Duodenal mucosa (tissue), 2 donors: ENCODE results near the gene PANK4.
"Not testable (repeated sequence)": the region's sequence is repeated elsewhere in the genome, so short reads cannot be mapped to it uniquely, and the experiment has no call there.

Source experiments
- H3K27ac ChIP-seq: one replicate; pipeline ENCODE4 v1.7.0; 2013; ENCODE audit warnings: low read depth, low read length
- H3K27me3 ChIP-seq, 2 donors: one replicate each; pipeline ENCODE4 v1.7.0; 2013; ENCODE audit warnings: low read length in 2 of 2, control low read depth in 1 of 2; ENCODE audit not compliant: insufficient read depth in 2 of 2, control insufficient read depth in 1 of 2
- H3K36me3 ChIP-seq, 2 donors: one replicate each; pipeline ENCODE4 v1.7.0; 2013; ENCODE audit warnings: low read length in 2 of 2, control low read depth in 1 of 2; ENCODE audit not compliant: insufficient read depth in 2 of 2, control insufficient read depth in 1 of 2
- H3K4me1 ChIP-seq, 2 donors: one replicate each; pipeline ENCODE4 v1.7.0; 2013; ENCODE audit warnings: low read length in 2 of 2, control low read depth in 1 of 2; ENCODE audit not compliant: insufficient read depth in 2 of 2, control insufficient read depth in 1 of 2
- H3K4me3 ChIP-seq, 2 donors: one replicate each; pipeline ENCODE4 v1.7.0; 2013; ENCODE audit warnings: low read length in 2 of 2, low read depth in 1 of 2
- H3K9ac ChIP-seq, 2 donors: one replicate each; pipeline ENCODE4 v1.7.0; 2013; ENCODE audit warnings: low read length in 2 of 2, low read depth in 1 of 2
- H3K9me3 ChIP-seq, 2 donors: one replicate each; pipeline ENCODE4 v1.7.0; 2013; ENCODE audit warnings: low read length in 2 of 2, control low read depth in 1 of 2; ENCODE audit not compliant: control insufficient read depth in 1 of 2

Gene PANK4

DNA sequence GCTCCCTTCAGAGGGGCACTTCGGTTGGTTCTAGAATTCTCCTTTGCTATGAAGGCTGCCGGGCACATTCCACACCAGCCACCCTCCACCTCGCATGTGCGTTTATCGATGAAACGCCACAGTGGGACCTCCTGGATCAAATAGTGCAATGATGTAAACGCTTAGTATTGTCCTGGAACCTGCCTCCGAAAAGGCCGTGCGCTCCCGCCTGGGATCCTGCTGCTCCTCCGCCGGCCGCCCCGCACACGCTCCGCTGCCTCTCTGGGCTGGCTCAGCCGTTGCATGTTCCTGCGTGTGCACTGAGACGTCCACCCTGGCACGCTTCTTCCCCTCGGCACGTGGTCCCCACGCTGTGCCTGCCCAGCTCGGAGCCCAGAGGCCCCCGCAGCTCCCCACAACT, 25.8 kb upstream of the PANK4 start:
- Histone ChIP-seq H3K36me3 (no peaks in the 10 kb centered on the region), H3K4me3 (no peak overlapping the region), H3K27ac (no peak overlapping the region), H3K9ac (no peak overlapping the region), H3K4me1 (peaks cover 26 to 48% of the 10 kb centered on the region in 2 donors), H3K27me3 (no peaks in the 10 kb centered on the region), H3K9me3 (no peaks in the 10 kb centered on the region)

DNA sequence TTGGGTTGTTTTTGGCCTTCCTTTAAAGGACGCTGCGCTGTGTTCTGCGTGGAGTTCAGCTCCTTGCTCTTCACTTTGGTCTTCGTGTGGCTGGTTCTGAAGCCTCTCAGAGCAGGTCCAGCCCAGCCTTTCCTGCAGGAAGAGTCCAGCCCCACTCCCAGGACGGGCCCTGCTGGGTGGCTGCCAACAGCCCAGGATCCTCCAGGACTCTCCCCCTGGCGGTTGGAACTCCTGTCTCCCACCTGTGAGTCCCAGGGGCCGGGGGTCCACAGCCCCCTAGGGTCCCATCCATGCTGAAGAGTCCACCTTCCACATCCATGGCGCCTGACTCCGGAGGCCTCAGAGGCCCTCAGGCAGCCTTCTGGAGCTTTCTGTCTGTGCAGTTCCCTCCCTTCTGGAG, 25.1 kb upstream of the PANK4 start:
- not testable (repeated sequence) for H3K9ac ChIP-seq, H3K27ac ChIP-seq, H3K9me3 ChIP-seq, H3K4me3 ChIP-seq, H3K36me3 ChIP-seq, H3K27me3 ChIP-seq
- H3K4me1 ChIP-seq = peaks cover 26 to 50% of the 10 kb centered on the region in 2 donors

DNA sequence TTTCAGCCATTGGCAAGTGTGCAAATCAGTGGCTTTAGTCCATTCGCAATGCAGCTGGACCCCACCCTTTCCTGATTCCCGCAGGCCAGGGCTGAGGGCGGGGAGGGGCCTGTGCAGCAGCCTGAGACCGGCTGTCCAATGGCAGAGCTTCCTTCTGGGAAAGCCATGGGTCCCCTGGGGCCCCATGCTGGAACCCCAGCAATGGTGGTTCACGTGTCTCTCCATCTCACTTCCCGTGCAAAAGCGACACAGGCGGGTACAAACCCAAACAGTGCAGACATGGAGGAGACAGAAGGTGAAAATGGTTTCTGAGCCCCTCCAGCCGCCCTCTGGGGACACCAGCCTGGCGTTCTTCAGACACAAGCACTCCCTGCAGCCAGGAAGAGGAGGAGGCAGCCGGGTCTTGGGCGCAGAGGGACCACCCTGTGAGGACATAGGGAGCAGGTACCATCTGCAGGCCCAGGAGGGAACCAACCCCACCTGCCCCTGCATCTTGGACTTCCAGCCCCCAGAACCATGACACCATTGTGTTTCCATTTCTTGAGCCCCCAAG, 24.0 kb upstream of the PANK4 start:
- not testable (repeated sequence) for H3K27me3 ChIP-seq, H3K9me3 ChIP-seq, H3K27ac ChIP-seq, H3K4me3 ChIP-seq, H3K36me3 ChIP-seq, H3K9ac ChIP-seq
- H3K4me1 ChIP-seq = peaks cover 26 to 52% of the 10 kb centered on the region in 2 donors

DNA sequence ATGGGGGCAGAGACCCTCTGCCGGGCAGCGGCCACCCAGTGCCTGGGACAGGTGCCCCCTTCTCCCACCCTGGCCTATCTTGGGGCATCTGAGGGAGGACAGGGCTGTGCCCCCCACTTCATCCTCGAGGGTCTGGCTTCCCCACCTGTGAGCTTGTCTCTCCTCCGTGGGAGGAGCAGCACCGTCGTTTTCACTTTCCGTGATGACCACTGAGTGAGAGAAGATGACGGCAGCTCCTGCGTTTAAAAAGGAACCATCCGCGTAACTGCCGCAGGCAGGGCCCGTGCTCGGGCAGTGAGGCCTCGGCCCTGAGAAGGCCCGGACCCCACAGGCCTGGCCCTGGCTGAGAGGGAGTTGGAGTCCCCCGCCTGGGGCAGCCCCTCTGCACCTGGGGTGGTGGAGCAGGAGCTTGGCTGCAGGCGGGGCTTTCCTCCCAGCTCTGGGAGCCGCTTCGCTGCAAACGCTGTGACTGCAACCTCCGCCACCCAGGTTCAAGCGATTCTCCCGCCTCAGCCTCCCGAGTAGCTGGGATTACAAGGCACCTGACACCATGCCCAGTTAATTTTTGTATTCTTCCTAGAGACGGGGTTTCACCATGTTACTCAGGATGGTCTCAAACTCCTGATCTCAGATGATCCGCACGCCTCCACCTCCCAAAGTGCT, 23.1 kb upstream of the PANK4 start:
- Histone ChIP-seq H3K27ac (peak overlapping the region; percentile 98), H3K4me1 (peaks cover 29 to 52% of the 10 kb centered on the region in 2 donors), H3K9ac (peak overlapping the region; percentile 60 to 82), H3K4me3 (peak overlapping the region; percentile 28 to 40)
- H3K36me3 ChIP-seq, H3K27me3 ChIP-seq, H3K9me3 ChIP-seq: not testable (repeated sequence)

DNA sequence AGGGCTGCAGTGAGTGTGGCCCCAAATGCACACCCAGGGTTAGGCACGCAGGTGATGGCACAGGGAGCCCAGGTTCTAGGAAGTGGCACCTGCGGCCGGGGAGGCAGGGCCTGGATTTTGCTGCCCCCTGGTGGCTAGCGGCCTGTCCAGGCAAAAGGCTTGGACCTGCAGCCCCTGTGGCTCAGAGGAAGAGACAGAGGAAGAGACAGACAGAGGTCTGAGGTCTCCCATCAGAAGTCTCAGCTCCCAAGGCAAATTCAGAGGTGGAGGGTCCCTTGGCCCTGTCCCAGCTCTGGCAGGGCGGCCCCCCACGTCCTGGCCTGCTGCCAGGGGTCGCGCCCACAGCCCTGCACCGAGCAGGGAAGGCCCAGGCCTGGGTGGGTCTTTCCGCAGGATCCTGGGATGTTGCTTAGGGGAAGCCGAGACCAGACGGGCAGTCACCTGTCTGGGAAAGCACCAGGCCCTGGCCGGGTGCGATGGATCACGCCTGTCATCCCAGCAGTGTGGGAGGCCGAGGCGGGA, 21.7 kb upstream of the PANK4 start:
- peak overlapping the region; percentile 77 to 82 for H3K9ac ChIP-seq
- H3K36me3 ChIP-seq = no peaks in the 10 kb centered on the region
- no peaks in the 10 kb centered on the region for H3K27me3 ChIP-seq
- peaks cover 33 to 53% of the 10 kb centered on the region in 2 donors for H3K4me1 ChIP-seq
- H3K27ac ChIP-seq = peak overlapping the region; percentile 98
- no peaks in the 10 kb centered on the region for H3K9me3 ChIP-seq
- peak overlapping the region; percentile 69 to 74 for H3K4me3 ChIP-seq

DNA sequence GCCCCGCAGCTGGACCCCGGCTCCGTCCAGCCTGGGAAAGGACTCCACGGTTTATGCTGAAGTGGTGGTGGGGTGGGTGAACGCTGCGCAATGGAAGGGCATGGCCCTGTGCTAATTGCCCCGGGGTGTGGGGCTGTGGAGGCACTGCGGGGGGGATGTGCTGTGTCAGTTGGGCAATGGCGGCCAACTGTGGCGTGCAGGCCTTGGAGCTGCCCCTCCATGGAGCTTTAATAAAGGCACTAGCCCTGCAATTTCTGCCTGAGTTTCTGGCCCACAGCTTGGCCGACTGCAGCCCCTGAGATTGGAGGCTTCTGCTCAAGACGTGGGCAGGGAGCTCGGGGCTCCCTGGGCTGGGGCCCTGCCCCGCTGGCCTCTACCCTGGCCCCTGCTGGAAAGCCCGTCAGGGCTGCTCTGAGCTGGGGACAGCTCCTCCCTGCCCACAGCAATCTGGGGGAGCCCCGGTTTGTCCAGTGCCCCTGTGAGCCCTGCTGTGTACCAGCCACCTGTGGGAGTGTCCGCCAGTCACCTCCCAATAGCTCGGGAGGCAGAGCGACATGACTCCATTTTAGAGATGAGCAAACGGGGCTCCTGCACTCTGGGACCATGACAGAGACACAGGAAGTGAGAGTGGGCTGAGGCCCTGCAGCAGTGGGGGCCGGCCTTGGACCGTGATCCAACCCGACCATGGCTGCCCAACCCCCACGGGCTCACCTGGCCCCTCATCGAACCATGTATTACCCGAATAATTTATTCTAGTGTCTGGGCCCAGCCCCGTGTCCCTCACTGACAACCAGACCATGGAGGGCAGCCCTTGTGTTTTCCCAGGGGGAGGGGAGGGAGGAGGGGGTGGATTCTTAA, 21.0 kb upstream of the PANK4 start:
- Histone ChIP-seq H3K9me3 (no peaks in the 10 kb centered on the region), H3K27ac (peak overlapping the region; percentile 98), H3K9ac (peak overlapping the region; percentile 77 to 82), H3K36me3 (no peaks in the 10 kb centered on the region), H3K4me1 (peaks cover 33 to 56% of the 10 kb centered on the region in 2 donors), H3K4me3 (peak overlapping the region; percentile 69 to 74), H3K27me3 (no peaks in the 10 kb centered on the region)

DNA sequence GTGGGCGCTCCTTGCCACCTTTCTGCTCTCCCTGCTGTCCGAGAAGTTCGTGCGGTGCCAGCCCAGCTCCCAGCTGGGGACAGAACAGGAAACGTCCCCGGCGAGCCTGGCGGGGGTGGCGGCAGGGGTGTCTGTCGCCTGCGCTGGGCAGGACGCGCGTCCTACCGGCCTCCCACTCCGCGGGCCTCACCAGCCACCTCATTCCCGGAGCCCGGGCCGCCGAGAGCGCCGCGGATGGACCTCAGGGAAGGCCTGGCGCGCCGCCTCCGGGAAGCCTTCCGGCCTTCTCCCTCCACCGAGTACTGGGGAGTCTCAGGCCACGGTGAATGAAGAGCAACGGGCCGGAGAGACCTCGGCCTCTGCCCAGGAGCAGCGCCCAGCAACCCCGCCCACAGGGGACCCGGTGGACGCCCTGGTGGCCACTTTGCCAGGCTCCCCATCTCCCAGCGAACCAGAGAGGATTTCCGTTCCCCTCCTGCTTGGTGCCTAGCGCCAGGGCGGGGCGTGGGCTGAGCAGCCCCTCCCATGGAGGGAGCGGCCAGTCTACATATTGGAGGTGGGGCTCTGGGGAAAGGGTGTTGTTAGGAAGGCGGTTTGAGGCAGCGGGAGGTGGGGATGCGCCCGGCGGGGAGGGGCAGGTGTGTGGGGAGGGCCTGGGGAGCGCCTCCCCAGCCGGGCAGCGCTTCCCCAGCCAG, 20.3 kb upstream of the PANK4 start:
- Histone ChIP-seq H3K36me3 (no peaks in the 10 kb centered on the region), H3K27me3 (no peaks in the 10 kb centered on the region), H3K4me1 (peaks cover 33 to 63% of the 10 kb centered on the region in 2 donors), H3K9me3 (no peaks in the 10 kb centered on the region), H3K9ac (peak overlapping the region; percentile 77 to 82), H3K4me3 (peak overlapping the region; percentile 69 to 74), H3K27ac (peak overlapping the region; percentile 98)

DNA sequence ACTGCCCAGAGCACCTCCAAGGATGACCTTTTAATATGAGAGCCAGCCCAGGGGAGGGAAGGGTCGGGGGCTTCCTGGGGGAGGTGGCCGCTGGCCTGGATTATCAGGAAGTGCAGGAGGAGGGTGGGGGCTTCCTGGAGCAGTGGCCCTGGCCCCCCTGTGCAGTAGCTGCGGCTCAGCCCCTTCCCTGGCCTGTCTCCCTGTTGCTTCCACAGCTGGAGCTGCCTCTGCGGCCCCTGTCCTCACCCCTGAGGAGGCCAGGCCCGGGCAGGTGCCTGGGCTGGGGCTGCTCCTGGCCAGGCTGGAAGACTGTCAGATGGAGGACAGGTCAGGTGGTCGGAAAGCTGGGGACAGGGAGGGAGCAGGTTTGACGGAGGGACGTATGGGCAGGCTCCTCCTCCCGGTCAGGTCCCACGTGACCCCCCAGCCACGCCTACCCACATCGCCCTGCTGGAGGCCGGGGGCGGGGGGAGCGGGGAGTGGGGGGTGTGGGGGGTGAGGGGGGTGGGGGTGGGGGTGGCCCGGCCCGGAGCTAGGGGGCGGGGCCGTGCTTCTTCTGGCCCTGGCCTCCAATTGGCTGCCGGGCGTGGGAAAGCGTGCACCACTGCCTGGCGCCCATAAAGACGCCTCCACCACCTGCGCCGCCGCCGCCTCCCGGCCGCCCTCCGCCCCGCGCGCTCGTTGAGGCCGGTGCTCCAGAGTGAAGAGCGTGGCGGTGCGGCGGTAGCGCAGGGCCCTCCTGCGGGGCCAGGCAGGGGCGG, 19.5 kb upstream of the PANK4 start:
- peak overlapping the region; percentile 72 to 77 for H3K9ac ChIP-seq

DNA sequence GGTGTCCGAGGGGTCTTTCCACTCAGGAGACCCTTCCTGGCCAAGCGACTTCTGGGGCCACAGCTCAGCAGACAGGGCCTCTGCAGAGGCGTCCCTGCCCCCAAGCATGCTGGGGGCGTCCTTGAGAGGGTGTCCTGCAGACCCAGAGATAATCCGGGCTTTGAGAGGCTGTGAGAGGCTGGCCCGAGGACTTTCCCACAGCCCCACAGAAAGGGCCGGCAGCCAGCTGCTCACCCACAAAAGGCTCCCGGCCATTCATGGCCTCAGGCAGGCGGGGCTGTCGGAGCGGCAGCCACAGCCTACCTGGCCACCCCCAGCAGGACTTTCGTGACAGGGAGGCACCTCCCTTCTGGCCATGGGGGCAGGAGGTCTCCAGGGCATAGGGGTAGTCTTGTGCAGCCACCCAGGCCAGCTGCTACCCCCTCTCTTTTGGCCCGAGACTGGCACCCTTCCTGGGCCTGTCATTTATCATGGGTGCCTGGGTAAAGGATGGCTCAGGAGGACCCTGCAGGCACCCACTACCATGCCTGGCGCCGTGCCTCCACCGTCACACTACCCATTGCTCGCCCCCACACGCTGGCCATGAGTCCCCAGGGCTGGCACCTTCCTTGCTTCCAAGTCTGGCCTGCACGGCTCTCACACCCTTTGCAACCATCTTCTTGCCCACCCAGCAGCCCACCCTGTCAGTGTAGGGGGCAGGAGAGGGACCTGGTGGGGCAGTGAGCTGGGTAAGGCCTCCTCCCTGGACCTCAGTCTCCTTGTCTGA, 18.7 kb upstream of the PANK4 start:
- no peak overlapping the region for H3K4me3 ChIP-seq
- no peaks in the 10 kb centered on the region for H3K27me3 ChIP-seq
- H3K36me3 ChIP-seq = no peaks in the 10 kb centered on the region
- H3K27ac ChIP-seq = peak overlapping the region; percentile 10
- no peaks in the 10 kb centered on the region for H3K9me3 ChIP-seq
- H3K9ac ChIP-seq = no peak overlapping the region
- peaks cover 33 to 67% of the 10 kb centered on the region in 2 donors for H3K4me1 ChIP-seq

More for the DNA sequence above, 19.5 kb upstream of the PANK4 start:
- H3K4me3 ChIP-seq = peak overlapping the region; percentile 69 to 74
- H3K9me3 ChIP-seq = no peaks in the 10 kb centered on the region
- no peaks in the 10 kb centered on the region for H3K36me3 ChIP-seq
- peak overlapping the region; percentile 98 for H3K27ac ChIP-seq
- no peaks in the 10 kb centered on the region for H3K27me3 ChIP-seq
- H3K4me1 ChIP-seq = peaks cover 33 to 67% of the 10 kb centered on the region in 2 donors
